ENCODE measurements around the gene SLC6A13.

SLC6A13 gene

GRCh38 chr12:179131-179884 is 83.3 kb downstream of the SLC6A13 start:
- no peak for TF ChIP-seq CTCF (IDR thresholded peaks at IDR 0.05)

GRCh38 chr12:178829-179109 is 83.9 kb downstream of the SLC6A13 start:
- no peak for TF ChIP-seq CTCF (IDR thresholded peaks at IDR 0.05)

GRCh38 chr12:177980-178828 is 84.4 kb downstream of the SLC6A13 start:
- TF ChIP-seq CTCF (IDR thresholded peaks at IDR 0.05): no peak

- no peak for TF ChIP-seq CTCF (IDR thresholded peaks at IDR 0.05)
Observed at GRCh38 chr12:177336-177979, 85.2 kb downstream of the SLC6A13 start.

DNA sequence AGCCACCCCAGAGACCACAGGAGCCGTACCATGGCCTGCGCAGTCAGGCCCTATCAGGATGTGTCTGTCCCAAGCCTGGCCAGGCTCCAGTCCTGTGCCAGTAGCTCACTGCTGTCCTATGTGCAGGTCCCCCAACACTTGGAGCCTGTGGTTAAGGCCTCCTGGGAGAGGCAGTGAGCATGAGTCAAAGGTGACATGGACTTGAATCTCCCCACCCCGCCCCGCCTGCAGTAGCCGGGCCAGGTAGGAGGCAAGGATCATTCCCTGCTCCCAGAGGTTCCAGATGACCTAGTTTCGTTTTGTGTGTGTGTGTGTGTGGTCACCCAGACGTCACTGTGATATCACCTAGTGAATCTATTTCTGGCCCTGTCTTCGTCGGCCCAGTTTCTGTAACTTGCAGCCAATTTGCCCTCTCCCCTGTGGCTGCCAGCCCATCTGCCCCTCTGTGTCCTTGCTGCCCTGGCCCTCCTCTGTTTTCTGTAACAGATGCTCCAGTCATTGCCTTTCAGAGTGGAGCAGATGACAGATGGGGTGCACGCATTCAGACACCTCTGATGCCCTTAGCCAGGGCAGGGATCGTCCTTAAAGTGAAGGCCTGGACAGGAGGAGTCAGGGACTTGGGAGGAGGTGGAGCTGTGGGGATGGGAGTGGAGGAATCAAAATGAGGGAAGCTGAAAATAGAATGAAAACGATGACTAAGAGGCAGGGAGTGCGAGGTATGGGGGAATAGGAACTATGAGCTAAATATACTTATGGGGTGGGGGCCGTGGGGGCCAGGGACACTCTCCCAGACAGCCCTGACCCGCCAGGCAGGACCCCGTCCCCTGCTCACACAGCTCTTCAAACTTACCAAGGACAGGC is 86.1 kb downstream of the SLC6A13 start:
- no peak for TF ChIP-seq CTCF (IDR thresholded peaks at IDR 0.05)

DNA sequence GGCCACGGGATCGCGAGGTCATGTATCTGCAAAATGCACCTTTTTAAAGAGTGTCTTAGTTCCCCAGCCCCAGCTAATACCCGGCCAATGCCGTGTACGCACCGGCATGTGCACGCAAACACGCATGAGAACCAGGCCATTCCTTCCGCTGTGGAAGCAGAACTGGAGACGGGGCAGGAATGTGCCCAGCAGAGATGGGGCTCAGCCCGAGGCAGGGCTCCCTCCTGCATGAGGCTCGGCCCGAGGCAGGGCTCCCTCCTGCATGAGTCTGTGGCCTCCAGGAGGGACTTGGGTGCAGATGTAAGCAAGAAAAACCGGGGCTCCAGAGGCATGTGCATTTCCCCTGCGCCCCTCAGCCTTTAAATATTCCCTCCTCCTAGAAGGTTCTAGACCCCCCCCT is 86.9 kb downstream of the SLC6A13 start:
- no peak for TF ChIP-seq CTCF (IDR thresholded peaks at IDR 0.05)

DNA sequence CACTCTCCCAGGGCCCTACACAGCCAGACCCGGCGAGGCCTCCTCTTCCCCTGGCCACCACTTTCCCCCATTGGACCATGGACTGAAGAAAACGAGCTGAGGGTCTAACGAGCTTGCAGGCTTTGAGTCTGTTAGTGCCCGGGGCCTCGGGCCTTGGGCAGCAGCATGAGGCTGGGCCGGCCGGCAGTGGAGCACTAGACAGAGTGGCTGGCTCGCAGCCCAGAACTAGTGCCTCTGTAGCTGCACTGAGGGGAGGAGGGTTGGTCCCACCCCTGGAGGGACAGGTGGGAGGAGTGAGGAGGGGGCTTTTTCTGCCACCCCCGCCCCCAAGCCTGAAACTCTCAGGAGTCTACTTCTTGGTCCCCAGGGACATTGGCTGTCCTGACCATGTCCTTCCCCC is 87.4 kb downstream of the SLC6A13 start:
- TF ChIP-seq CTCF (IDR thresholded peaks at IDR 0.05): no peak

Measured in LNCAP (cell line).